PC-9 (cell line): Measurements from ENCODE around the gene DAB2. TPM values are rescaled to one million over a fixed set of nuclear protein-coding genes. Genes with fewer than 3 reads are reported as not detected.

Experiments used
- BruUV-seq: library from RNA; stranded (reverse); fragments of 400-500 nt; replicated peaks from 2 replicates; lab custom pipeline; 2021; lab: Mats Ljungman, UMichigan
- CTCF ChIA-PET: fragments of 300-600 bp; sonication (Branson Sonifier 250); formaldehyde crosslinking; loops from one replicate; lab custom pipeline; 2022; ENCODE audit warnings: antibody characterized with exemption; lab: Charles Lee
- POLR2A ChIA-PET: fragments of 300-600 bp; sonication (Branson Sonifier 250); formaldehyde crosslinking; loops from one replicate; lab custom pipeline; 2022; ENCODE audit warnings: antibody characterized with exemption; ENCODE audit not compliant: unreplicated experiment; lab: Charles Lee
- DNase-seq, 2 experiments: peaks; one replicate each; pipeline versions ENCODE4 v3.0.0 to v3.0.0-alpha.2; 2015 to 2022; ENCODE audit warnings: mixed read lengths in 1 of 2
- H2AFZ ChIP-seq: fragments of 200-600 bp; sonication (generic); 2 replicates; pipeline ENCODE4 v1.8.1; 2017; ENCODE audit warnings: antibody characterized with exemption
- H3F3A ChIP-seq: fragments of 200-600 bp; sonication (generic); 2 replicates; pipeline ENCODE4 v1.8.1; 2017; ENCODE audit warnings: antibody characterized with exemption, mild to moderate bottlenecking, low read depth; ENCODE audit not compliant: insufficient read depth
- H3K27ac ChIP-seq: fragments of 200-600 bp; sonication (generic); 2 replicates; pipeline ENCODE4 v1.6.1; 2016; ENCODE audit warnings: mixed run types
- H3K27me3 ChIP-seq: fragments of 200-600 bp; sonication (generic); 2 replicates; pipeline ENCODE4 v1.6.1; 2016; ENCODE audit warnings: low read depth, mixed run types; ENCODE audit not compliant: insufficient read depth
- H3K36me3 ChIP-seq: fragments of 200-600 bp; sonication (generic); 2 replicates; pipeline ENCODE4 v1.6.1; 2016; ENCODE audit warnings: low read depth, mixed run types
- H3K4me1 ChIP-seq: fragments of 200-600 bp; sonication (generic); replicated peaks from 2 replicates; pipeline ENCODE4 v1.6.1; 2016; ENCODE audit warnings: mixed run types; ENCODE audit not compliant: insufficient read depth
- H3K4me2 ChIP-seq: fragments of 200-600 bp; sonication (generic); 2 replicates; pipeline ENCODE4 v1.6.1; 2017; ENCODE audit warnings: mixed run types
- H3K4me3 ChIP-seq: fragments of 200-600 bp; sonication (generic); 2 replicates; pipeline ENCODE4 v1.6.1; 2016; ENCODE audit warnings: mixed run types
- H3K79me2 ChIP-seq: fragments of 200-600 bp; sonication (generic); 2 replicates; pipeline ENCODE4 v1.6.1; 2017; ENCODE audit warnings: low read depth, mixed run types
- H3K9me2 ChIP-seq: fragments of 200-600 bp; sonication (generic); 2 replicates; pipeline ENCODE4 v1.8.1; 2017; ENCODE audit warnings: mild to moderate bottlenecking; ENCODE audit not compliant: insufficient read depth
- H3K9me3 ChIP-seq: fragments of 200-600 bp; sonication (generic); 2 replicates; pipeline ENCODE4 v1.8.1; 2016; ENCODE audit warnings: low read depth; ENCODE audit not compliant: insufficient read depth
- H4K20me1 ChIP-seq: fragments of 200-600 bp; sonication (generic); 2 replicates; pipeline ENCODE4 v1.8.1; 2017; ENCODE audit not compliant: insufficient read depth
- CTCF ChIP-seq: fragments of 200-600 bp; sonication (generic); conservative IDR thresholded peaks from 2 replicates; pipeline ENCODE4 v1.6.1; 2017; ENCODE audit warnings: mixed run types, antibody characterized with exemption, mild to moderate bottlenecking, moderate library complexity
- EZH2 ChIP-seq: fragments of 200-600 bp; sonication (generic); IDR thresholded peaks from 2 replicates; pipeline ENCODE4 v1.8.0; 2017; ENCODE audit warnings: antibody characterized with exemption, low read depth
- intact Hi-C: fragments of 100-400 bp; cut with micrococcal nuclease; formaldehyde crosslinking; loops from one replicate; pipeline ENCODE4 v1.10.0; 2022; ENCODE audit not compliant: unreplicated experiment
- total RNA-seq: library from RNA; stranded (reverse); gene quantifications from 2 replicates; pipeline ENCODE4 v1.2.3, GENCODE V29; 2021

The DAB2 gene
- total RNA-seq, 1 experiment from 2014 or later: 21.0 TPM

DNA sequence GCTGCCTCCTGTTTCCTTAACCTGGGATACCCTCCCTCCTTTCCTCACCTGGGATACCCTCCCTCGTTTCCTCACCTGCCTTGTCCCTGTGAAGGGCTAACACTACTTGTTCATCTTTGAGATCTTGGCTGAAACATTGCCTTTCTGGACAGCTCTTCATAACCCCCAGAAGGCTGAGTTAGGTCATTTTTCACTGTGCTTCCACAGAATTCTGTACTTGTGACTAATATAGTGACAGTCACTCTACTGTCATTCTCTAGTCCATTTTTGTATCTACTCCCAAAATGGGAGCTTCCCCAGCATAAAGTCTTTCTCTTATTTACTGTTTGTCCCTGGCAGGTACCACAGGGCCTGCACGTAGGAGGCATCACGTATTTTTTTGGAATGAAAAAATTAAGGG lies 21.5 kb upstream of the DAB2 start:
- H4K20me1 ChIP-seq: no peaks in the 10 kb centered on the region
- intact Hi-C loops: no loop called here
- DNase-seq: no peak
- ChIA-PET CTCF (interaction anchor here (0.6 to 1.2 kb wide), 2 partner anchors 15 to 21 kb away, joined by 3 to 5 read pairs; partner anchors contain the start of gene DAB2), POLR2A (no interaction called here)
- H3K27me3 ChIP-seq: no peaks in the 10 kb centered on the region
- no peaks in the 10 kb centered on the region for H3K79me2 ChIP-seq
- H3K36me3 ChIP-seq: no peaks in the 10 kb centered on the region
- no TSS peak for BruUV-seq
- no peaks in the 10 kb centered on the region for H3F3A ChIP-seq
- H3K9me3 ChIP-seq: no peaks in the 10 kb centered on the region
- TF ChIP-seq CTCF (no peak), EZH2 (no peak)
- H3K4me3 ChIP-seq: no peak overlapping the region
- no peak overlapping the region for H2AFZ ChIP-seq
- no peaks in the 10 kb centered on the region for H3K4me1 ChIP-seq
- H3K9me2 ChIP-seq: no peaks in the 10 kb centered on the region; the same call in 1 of the 2 replicates
- no peak overlapping the region for H3K27ac ChIP-seq
- H3K4me2 ChIP-seq: no peak overlapping the region

DNA sequence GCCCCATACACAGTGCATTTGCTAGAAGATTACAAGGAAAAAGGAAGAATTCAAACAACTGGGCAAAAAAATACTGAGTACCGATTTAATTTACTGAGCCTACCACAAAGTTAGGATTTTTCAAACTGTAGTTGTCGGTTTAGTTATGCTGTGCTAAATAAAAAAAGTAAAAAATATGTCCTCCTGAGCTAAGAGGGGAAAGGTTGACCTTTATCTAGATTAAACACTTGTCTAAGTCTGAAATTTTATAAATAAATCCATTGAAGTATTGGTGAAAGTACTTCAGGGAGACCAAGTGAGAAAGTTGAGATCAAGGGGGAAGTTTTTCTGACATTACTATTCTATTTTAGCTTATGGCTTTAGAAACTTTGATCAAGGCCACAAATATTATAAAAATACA lies 19.1 kb upstream of the DAB2 start:
- Histone ChIP-seq H3K27me3 (no peaks in the 10 kb centered on the region), H2AFZ (no peak overlapping the region), H3K4me2 (no peak overlapping the region), H3F3A (no peaks in the 10 kb centered on the region), H3K79me2 (no peaks in the 10 kb centered on the region), H3K36me3 (no peaks in the 10 kb centered on the region), H3K4me3 (no peak overlapping the region), H3K9me2 (peaks cover 5% of the 10 kb centered on the region; the same call in 1 of the 2 replicates), H3K9me3 (no peaks in the 10 kb centered on the region), H4K20me1 (no peaks in the 10 kb centered on the region), H3K4me1 (no peaks in the 10 kb centered on the region), H3K27ac (no peak overlapping the region)
- CTCF ChIA-PET: no interaction called here
- POLR2A ChIA-PET: interaction anchor here (0.6 kb wide), 1 partner anchor 130 kb away, joined by 4 read pairs; no protein-coding TSS in a partner anchor
- TF ChIP-seq EZH2 (no peak), CTCF (no peak)
- intact Hi-C loops: loop anchor here (5.0 kb wide), 1 partner anchor 38 kb away; no protein-coding TSS in a partner anchor
- no TSS peak for BruUV-seq
- no peak for DNase-seq

DNA sequence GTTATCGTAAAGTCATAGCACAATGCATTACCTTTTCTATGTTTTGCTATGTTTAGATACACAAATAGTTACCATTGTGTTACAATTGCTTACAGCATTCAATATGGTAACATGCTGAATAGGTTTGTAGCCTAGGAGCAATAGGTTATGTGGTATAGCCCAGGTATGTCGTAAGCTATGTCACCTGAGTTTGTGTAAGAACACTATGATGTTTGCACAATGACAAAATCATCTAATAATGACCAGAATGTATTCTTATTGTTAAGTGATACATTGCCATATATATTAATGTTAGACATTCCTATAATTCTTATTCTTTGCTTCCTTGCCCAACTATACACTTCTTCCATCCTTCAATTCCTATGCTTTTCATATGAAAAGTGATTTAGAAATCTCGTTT lies 18.2 kb upstream of the DAB2 start:
- DNase-seq: no peak
- TF ChIP-seq EZH2 (no peak), CTCF (no peak)
- ChIA-PET POLR2A (no interaction called here), CTCF (no interaction called here)
- Histone ChIP-seq H2AFZ (no peak overlapping the region), H3K4me3 (no peak overlapping the region), H3K79me2 (no peaks in the 10 kb centered on the region), H3K4me1 (no peaks in the 10 kb centered on the region), H3K9me3 (no peaks in the 10 kb centered on the region), H3K27me3 (no peaks in the 10 kb centered on the region), H3K36me3 (no peaks in the 10 kb centered on the region), H3K4me2 (no peak overlapping the region), H3K9me2 (peaks cover 5% of the 10 kb centered on the region; the same call in 1 of the 2 replicates), H4K20me1 (no peaks in the 10 kb centered on the region), H3F3A (no peaks in the 10 kb centered on the region), H3K27ac (no peak overlapping the region)
- intact Hi-C loops: loop anchor here (5.0 kb wide), 1 partner anchor 39 kb away; no protein-coding TSS in a partner anchor
- BruUV-seq: no TSS peak
